Left lung (tissue), 10 donors: Measurements from ENCODE around the gene ADIPOR2. TPM values are rescaled to one million over a fixed set of nuclear protein-coding genes. Genes with fewer than 3 reads are reported as not detected.
A peak's percentile ranks its signal among the peaks of the same experiment; 100 is the strongest.
"Not testable (repeated sequence)": the region's sequence is repeated elsewhere in the genome, so short reads cannot be mapped to it uniquely, and the experiment has no call there.

Experiments used
- ATAC-seq: fragments of 200-7000 bp; cut with Tn5 transposase; one replicate; pipeline ENCODE4 v1.9.1; 2020; ENCODE audit warnings: moderate library complexity
- DNase-seq, 4 donors: peaks; one replicate each; pipeline ENCODE4 v3.0.0-alpha.2; 2013 to 2020
- H3K27ac ChIP-seq, 2 donors: fragments of 200-600 bp; sonication (generic) in 1 of 2; one replicate each; pipeline versions ENCODE4 v1.5.0 to v1.8.0; 2020 to 2021
- H3K27me3 ChIP-seq, 2 donors: fragments of 200-600 bp; sonication (generic) in 1 of 2; one replicate each; pipeline versions ENCODE4 v1.5.0 to v1.8.0; 2020 to 2021
- H3K36me3 ChIP-seq, 2 donors: fragments of 200-600 bp; sonication (generic) in 1 of 2; one replicate each; pipeline versions ENCODE4 v1.5.0 to v1.8.0; 2020 to 2021
- H3K4me1 ChIP-seq, 2 donors: fragments of 200-600 bp; one replicate each; pipeline ENCODE4 v1.8.0; 2021
- H3K4me3 ChIP-seq, 2 donors: fragments of 200-600 bp; sonication (generic) in 1 of 2; one replicate each; pipeline versions ENCODE4 v1.5.0 to v1.8.0; 2020 to 2021; ENCODE audit warnings: mild to moderate bottlenecking in 1 of 2
- H3K9me3 ChIP-seq, 2 donors: fragments of 200-600 bp; sonication (generic) in 1 of 2; one replicate each; pipeline versions ENCODE4 v1.5.0 to v1.8.0; 2020 to 2021
- CTCF ChIP-seq, 2 donors: fragments of 200-600 bp; sonication (generic) in 1 of 2; IDR thresholded peaks; one replicate each; pipeline versions ENCODE4 v1.5.0 to v1.8.0; 2021; ENCODE audit warnings: antibody characterized with exemption in 2 of 2
- intact Hi-C, 2 donors: fragments of 100-400 bp; cut with DNase I; formaldehyde crosslinking; loops; one replicate each; pipeline versions ENCODE4 v1.11.2 to v1.14.2; 2022
- polyA plus RNA-seq, 6 donors: library from polyadenylated mRNA; unstranded; fragments of 120-200 nt; gene quantifications; one replicate each; pipeline ENCODE4 v1.2.1, GENCODE V29; 2013; ENCODE audit not compliant: insufficient read length in 6 of 6
- total RNA-seq, 2 donors: library from RNA; stranded (reverse); fragmentation: NEBNext Ultra II Directional; extraction: Animal tissue kit (Norgen Biotek cat#: 25700); gene quantifications; one replicate each; pipeline ENCODE4 v1.2.1, GENCODE V29; 2021
- donor health status: DM: no; HTN: yes; CAD: no.
- donor health status: DM: no; HTN: no; CAD: no.

Gene ADIPOR2
- total and polyA plus RNA-seq, 8 donors: 37.0 to 66.8 (median 41.7) TPM

GRCh38 chr12:1812650-1813302, 121.9 kb downstream of the ADIPOR2 start:
- H3K27me3 ChIP-seq: peaks cover 0 to 33% of the 10 kb centered on the region in 2 donors
- intact Hi-C loops: no loop called here
- ATAC-seq (peak; percentile 67), DNase-seq (peak in 2 of 4 donors; percentile 77 to 85)
- no peak overlapping the region for H3K4me3 ChIP-seq
- peaks cover 0 to 49% of the 10 kb centered on the region in 2 donors for H3K4me1 ChIP-seq
- no peaks in the 10 kb centered on the region for H3K9me3 ChIP-seq
- no peaks in the 10 kb centered on the region for H3K36me3 ChIP-seq
- H3K27ac ChIP-seq: peak overlapping the region; percentile 62 to 94
- no peak for TF ChIP-seq CTCF (IDR thresholded peaks at IDR 0.05)

GRCh38 chr12:1814266-1814665, 123.4 kb downstream of the ADIPOR2 start:
- ATAC-seq (no peak), DNase-seq (no peak)
- no peaks in the 10 kb centered on the region for H3K9me3 ChIP-seq
- H3K4me3 ChIP-seq: no peak overlapping the region
- H3K36me3 ChIP-seq: no peaks in the 10 kb centered on the region
- intact Hi-C loops: no loop called here
- no peak for TF ChIP-seq CTCF (IDR thresholded peaks at IDR 0.05)
- peaks cover 0 to 37% of the 10 kb centered on the region in 2 donors for H3K27me3 ChIP-seq
- no peak overlapping the region for H3K27ac ChIP-seq
- peaks cover 0 to 48% of the 10 kb centered on the region in 2 donors for H3K4me1 ChIP-seq

GRCh38 chr12:1815108-1815507, 124.2 kb downstream of the ADIPOR2 start:
- Histone ChIP-seq H3K4me1 (peaks cover 0 to 40% of the 10 kb centered on the region in 2 donors), H3K27ac (no peak overlapping the region), H3K27me3 (peaks cover 4 to 46% of the 10 kb centered on the region in 2 donors), H3K36me3 (no peaks in the 10 kb centered on the region), H3K9me3 (no peaks in the 10 kb centered on the region), H3K4me3 (no peak overlapping the region)
- TF ChIP-seq CTCF (IDR thresholded peaks at IDR 0.05): no peak
- ATAC-seq (no peak), DNase-seq (no peak)
- intact Hi-C loops: no loop called here

- intact Hi-C loops: no loop called here
- no peak for ATAC-seq
- TF ChIP-seq CTCF (IDR thresholded peaks at IDR 0.05): no peak
- no peaks in the 10 kb centered on the region for H3K36me3 ChIP-seq
- no peak overlapping the region for H3K27ac ChIP-seq
- no peaks in the 10 kb centered on the region for H3K9me3 ChIP-seq
- peaks cover 0 to 32% of the 10 kb centered on the region in 2 donors for H3K4me1 ChIP-seq
- DNase-seq: no peak
- no peak overlapping the region for H3K4me3 ChIP-seq
- peaks cover 13 to 51% of the 10 kb centered on the region in 2 donors for H3K27me3 ChIP-seq
Observed at GRCh38 chr12:1815814-1816729, 125.2 kb downstream of the ADIPOR2 start.

- H3K9me3 ChIP-seq: no peaks in the 10 kb centered on the region
- H3K27me3 ChIP-seq: peaks cover 21 to 54% of the 10 kb centered on the region in 2 donors
- no peak overlapping the region for H3K27ac ChIP-seq
- intact Hi-C loops: no loop called here
- H3K4me3 ChIP-seq: no peak overlapping the region
- H3K36me3 ChIP-seq: no peaks in the 10 kb centered on the region
- peaks cover 0 to 26% of the 10 kb centered on the region in 2 donors for H3K4me1 ChIP-seq
- ATAC-seq (no peak), DNase-seq (no peak)
- TF ChIP-seq CTCF (IDR thresholded peaks at IDR 0.05): no peak
Observed at GRCh38 chr12:1816730-1817348, 126.0 kb downstream of the ADIPOR2 start.

GRCh38 chr12:1817928-1818327, 127.1 kb downstream of the ADIPOR2 start:
- DNase-seq, intact Hi-C loops: not testable (repeated sequence)
- peaks cover 32 to 65% of the 10 kb centered on the region in 2 donors for H3K27me3 ChIP-seq

More at GRCh38 chr12:1817928-1818327, 127.1 kb downstream of the ADIPOR2 start:
- not testable (repeated sequence) for ATAC-seq, H3K4me3 ChIP-seq, H3K36me3 ChIP-seq, H3K27ac ChIP-seq, H3K9me3 ChIP-seq
- peaks cover 0 to 17% of the 10 kb centered on the region in 2 donors for H3K4me1 ChIP-seq
